MCF 10A (cell line): Measurements from ENCODE around the gene SLC4A8. TPM values are rescaled to one million over a fixed set of nuclear protein-coding genes. Genes with fewer than 3 reads are reported as not detected.

Experiments used
- BruUV-seq: library from RNA; stranded (reverse); fragments of 400-500 nt; replicated peaks from 2 replicates; lab custom pipeline; 2021; lab: Mats Ljungman, UMichigan
- CTCF ChIA-PET: fragments of 300-600 bp; sonication (Branson Sonifier 250); formaldehyde crosslinking; extraction: SDS; loops from one replicate; lab custom pipeline; 2021; ENCODE audit warnings: antibody characterized with exemption, inconsistent platforms; lab: Yijun Ruan, JAX
- POLR2A ChIA-PET: fragments of 300-600, 350-650 bp; sonication (Branson Sonifier 250); formaldehyde crosslinking; extraction: SDS; loops from one replicate; lab custom pipeline; 2020; ENCODE audit warnings: antibody characterized with exemption, inconsistent platforms; lab: Yijun Ruan, JAX
- DNase-seq: peaks from one replicate; pipeline ENCODE4 v3.0.0-alpha.2; 2018; ENCODE audit not compliant: unreplicated experiment
- H3K27ac Mint-ChIP-seq: one replicate; pipeline ENCODE4 v1.8.0; 2022; ENCODE audit warnings: mild to moderate bottlenecking, low read depth, mixed read lengths; ENCODE audit not compliant: unreplicated experiment
- H3K27me3 Mint-ChIP-seq: one replicate; pipeline ENCODE4 v1.8.0; 2022; ENCODE audit warnings: mixed read lengths; ENCODE audit not compliant: insufficient read depth, unreplicated experiment
- H3K36me3 Mint-ChIP-seq: one replicate; pipeline ENCODE4 v1.8.0; 2022; ENCODE audit warnings: mild to moderate bottlenecking, moderate library complexity, mixed read lengths; ENCODE audit not compliant: insufficient read depth, unreplicated experiment
- H3K4me1 Mint-ChIP-seq: one replicate; pipeline ENCODE4 v1.8.0; 2022; ENCODE audit warnings: mixed read lengths; ENCODE audit not compliant: insufficient read depth, unreplicated experiment
- H3K4me3 Mint-ChIP-seq: one replicate; pipeline ENCODE4 v1.8.0; 2022; ENCODE audit warnings: mild to moderate bottlenecking, moderate library complexity, mixed read lengths; ENCODE audit not compliant: unreplicated experiment
- H3K9me3 Mint-ChIP-seq: one replicate; pipeline ENCODE4 v1.8.0; 2022; ENCODE audit warnings: mixed read lengths; ENCODE audit not compliant: unreplicated experiment
- intact Hi-C: fragments of 100-400 bp; cut with micrococcal nuclease; formaldehyde crosslinking; loops from 2 replicates; pipeline ENCODE4 v1.14.1; 2022
- total RNA-seq: library from RNA; stranded (reverse); gene quantifications from 2 replicates; pipeline ENCODE4 v1.2.3, GENCODE V29; 2022
- TF ChIP-seq, protein P1 (sequence below): fragments of 200-600 bp; IDR thresholded peaks from one replicate; pipeline ENCODE4 v1.8.0; 2022; ENCODE audit warnings: antibody characterized with exemption, mild to moderate bottlenecking; ENCODE audit not compliant: unreplicated experiment

The SLC4A8 gene
- total RNA-seq, 1 experiment from 2014 or later: 1.1 TPM

GRCh38 chr12:51407604-51408003 is 17.0 kb upstream of the SLC4A8 start:
- H3K9me3 Mint-ChIP-seq: no peaks in the 10 kb centered on the region
- no peaks in the 10 kb centered on the region for H3K27me3 Mint-ChIP-seq
- H3K36me3 Mint-ChIP-seq: no peaks in the 10 kb centered on the region
- BruUV-seq: no TSS peak
- no peak for DNase-seq
- ChIA-PET CTCF (interaction anchor here (0.7 kb wide), 1 partner anchor 36 kb away, joined by 3 read pairs; no protein-coding TSS in a partner anchor), POLR2A (interaction anchor here (0.6 kb wide), 1 partner anchor 111 kb away, joined by 3 read pairs; no protein-coding TSS in a partner anchor)
- no peak overlapping the region for H3K27ac Mint-ChIP-seq
- intact Hi-C loops: no loop called here
- H3K4me3 Mint-ChIP-seq: no peak overlapping the region
- TF ChIP-seq, protein P1, sequence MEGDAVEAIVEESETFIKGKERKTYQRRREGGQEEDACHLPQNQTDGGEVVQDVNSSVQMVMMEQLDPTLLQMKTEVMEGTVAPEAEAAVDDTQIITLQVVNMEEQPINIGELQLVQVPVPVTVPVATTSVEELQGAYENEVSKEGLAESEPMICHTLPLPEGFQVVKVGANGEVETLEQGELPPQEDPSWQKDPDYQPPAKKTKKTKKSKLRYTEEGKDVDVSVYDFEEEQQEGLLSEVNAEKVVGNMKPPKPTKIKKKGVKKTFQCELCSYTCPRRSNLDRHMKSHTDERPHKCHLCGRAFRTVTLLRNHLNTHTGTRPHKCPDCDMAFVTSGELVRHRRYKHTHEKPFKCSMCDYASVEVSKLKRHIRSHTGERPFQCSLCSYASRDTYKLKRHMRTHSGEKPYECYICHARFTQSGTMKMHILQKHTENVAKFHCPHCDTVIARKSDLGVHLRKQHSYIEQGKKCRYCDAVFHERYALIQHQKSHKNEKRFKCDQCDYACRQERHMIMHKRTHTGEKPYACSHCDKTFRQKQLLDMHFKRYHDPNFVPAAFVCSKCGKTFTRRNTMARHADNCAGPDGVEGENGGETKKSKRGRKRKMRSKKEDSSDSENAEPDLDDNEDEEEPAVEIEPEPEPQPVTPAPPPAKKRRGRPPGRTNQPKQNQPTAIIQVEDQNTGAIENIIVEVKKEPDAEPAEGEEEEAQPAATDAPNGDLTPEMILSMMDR: no peak
- H3K4me1 Mint-ChIP-seq: no peaks in the 10 kb centered on the region

GRCh38 chr12:51409846-51410245 is 14.8 kb upstream of the SLC4A8 start:
- intact Hi-C loops: no loop called here
- POLR2A ChIA-PET: interaction anchor here (0.5 to 0.6 kb wide), 2 partner anchors 15 to 404 kb away, joined by 3 to 4 read pairs; no protein-coding TSS in a partner anchor

GRCh38 chr12:51413149-51413548 is 11.5 kb upstream of the SLC4A8 start:
- BruUV-seq: no TSS peak
- POLR2A ChIA-PET: interaction anchor here (2.0 kb wide), 1 partner anchor 42 kb away, joined by 5 read pairs; no protein-coding TSS in a partner anchor
- no peaks in the 10 kb centered on the region for H3K4me1 Mint-ChIP-seq

More at GRCh38 chr12:51409846-51410245, 14.8 kb upstream of the SLC4A8 start:
- Mint-ChIP-seq H3K27me3 (no peaks in the 10 kb centered on the region), H3K27ac (no peak overlapping the region), H3K36me3 (no peaks in the 10 kb centered on the region), H3K4me3 (no peak overlapping the region), H3K4me1 (no peaks in the 10 kb centered on the region), H3K9me3 (no peaks in the 10 kb centered on the region)
- TF ChIP-seq, protein P1: no peak
- CTCF ChIA-PET: interaction anchor here (1.3 kb wide), 1 partner anchor 11 kb away, joined by 3 read pairs; no protein-coding TSS in a partner anchor
- BruUV-seq: no TSS peak
- DNase-seq: no peak

DNA sequence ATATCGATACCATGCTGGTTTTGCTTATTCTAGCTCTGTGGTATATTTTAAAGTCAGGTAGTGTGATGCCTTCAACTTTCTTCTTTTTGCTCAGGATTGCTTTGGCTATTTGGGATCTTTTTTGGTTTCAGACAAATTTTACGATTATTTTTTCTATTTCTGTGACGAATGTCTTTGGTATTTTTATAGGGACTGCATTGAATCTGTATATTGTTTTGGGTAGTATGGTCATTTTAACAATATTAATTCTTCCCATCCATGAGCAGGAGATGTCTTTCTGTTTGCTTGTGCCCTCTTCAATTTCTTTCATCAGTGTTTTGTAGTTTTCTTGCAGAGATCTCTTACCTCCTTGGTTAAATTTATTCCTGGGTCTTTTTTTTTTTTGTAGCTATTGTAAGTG is 10.8 kb upstream of the SLC4A8 start:
- TF ChIP-seq, protein P1: no peak
- intact Hi-C loops: no loop called here
- ChIA-PET POLR2A (interaction anchor here (2.0 kb wide), 1 partner anchor 42 kb away, joined by 5 read pairs; no protein-coding TSS in a partner anchor), CTCF (interaction anchor here (0.6 kb wide), 1 partner anchor 410 kb away, joined by 3 read pairs; no protein-coding TSS in a partner anchor)
- H3K36me3 Mint-ChIP-seq: no peaks in the 10 kb centered on the region
- no peaks in the 10 kb centered on the region for H3K9me3 Mint-ChIP-seq
- no peak overlapping the region for H3K4me3 Mint-ChIP-seq
- H3K4me1 Mint-ChIP-seq: no peaks in the 10 kb centered on the region
- no peak overlapping the region for H3K27ac Mint-ChIP-seq
- no peak for DNase-seq
- BruUV-seq: no TSS peak
- no peaks in the 10 kb centered on the region for H3K27me3 Mint-ChIP-seq

More at GRCh38 chr12:51413149-51413548, 11.5 kb upstream of the SLC4A8 start:
- Mint-ChIP-seq H3K36me3 (no peaks in the 10 kb centered on the region), H3K27me3 (no peaks in the 10 kb centered on the region), H3K27ac (no peak overlapping the region), H3K4me3 (no peak overlapping the region), H3K9me3 (no peaks in the 10 kb centered on the region)
- no peak for DNase-seq
- TF ChIP-seq, protein P1: no peak
- intact Hi-C loops: no loop called here
- CTCF ChIA-PET: no interaction called here
